HCT116 (cell line): Measurements from ENCODE around the gene CD19. TPM values are rescaled to one million over a fixed set of nuclear protein-coding genes. Genes with fewer than 3 reads are reported as not detected.
A peak's percentile ranks its signal among the peaks of the same experiment; 100 is the strongest.

Experiments used
- ATAC-seq: fragments of 200-7000 bp; cut with Tn5 transposase; 2 replicates; pipeline ENCODE4 v1.9.1; 2020; ENCODE audit warnings: mild to moderate bottlenecking, moderate library complexity
- BruUV-seq: library from RNA; stranded (reverse); fragments of 400-500 nt; replicated peaks from 2 replicates; lab custom pipeline; 2021; lab: Mats Ljungman, UMichigan
- CTCF ChIA-PET: fragments of 300-600 bp; sonication (Branson Sonifier 250); formaldehyde crosslinking; loops from one replicate; lab custom pipeline; 2021; ENCODE audit warnings: antibody characterized with exemption; lab: Charles Lee
- POLR2A ChIA-PET: fragments of 300-600, 350-600 bp; sonication (Branson Sonifier 250); formaldehyde crosslinking; loops from one replicate; lab custom pipeline; 2021; ENCODE audit warnings: antibody characterized with exemption; lab: Charles Lee
- RAD21 ChIA-PET, 2 experiments: fragments of 300-600 bp; sonication (Branson Sonifier 250); formaldehyde crosslinking; loops; one replicate each; lab custom pipeline; 2023; ENCODE audit warnings: low total read pairs in 2 of 2; ENCODE audit not compliant: uncharacterized antibody in 2 of 2, unreplicated experiment in 2 of 2, low non-redundant PET in 1 of 2; lab: Charles Lee
- DNase-seq: peaks from one replicate; pipeline ENCODE4 v3.0.0-alpha.2; 2010; ENCODE audit warnings: low read depth, low spot score
- H2AFZ ChIP-seq: fragments of 200-600 bp; shearing (Covaris generic), sonication (generic); 2 replicates; pipeline ENCODE4 v1.6.1; 2017; ENCODE audit warnings: low read depth, mixed run types, mixed read lengths, antibody characterized with exemption, low read length; ENCODE audit not compliant: poor library complexity, severe bottlenecking
- H3K27ac ChIP-seq: 2 replicates; pipeline ENCODE4 v1.5.1; 2012; ENCODE audit warnings: low read depth, low read length
- H3K27me3 ChIP-seq: fragments of 200-600 bp; sonication (generic); 2 replicates; pipeline ENCODE4 v1.6.1; 2016; ENCODE audit warnings: mixed run types, low read length, mixed read lengths; ENCODE audit not compliant: insufficient read depth
- H3K36me3 ChIP-seq, 2 experiments: fragments of 200-500 bp in 1 of 2; fragments of 200-600 bp in 1 of 2; sonication (Bioruptor generic) in 1 of 2; sonication (generic) in 1 of 2; 2 replicates each; pipeline versions ENCODE4 v1.5.1 to v1.6.1; 2014 to 2016; ENCODE audit warnings: low read length in 2 of 2, inconsistent platforms in 1 of 2, mixed read lengths in 1 of 2, mixed run types in 1 of 2; ENCODE audit not compliant: insufficient read depth in 2 of 2, control insufficient read depth in 1 of 2
- H3K4me1 ChIP-seq, 2 experiments: fragments of 200-600 bp in 1 of 2; sonication (generic) in 1 of 2; 2 replicates each; pipeline versions ENCODE4 v1.5.1 to v1.6.1; 2012 to 2017; ENCODE audit warnings: low read length in 2 of 2, inconsistent platforms in 1 of 2, mild to moderate bottlenecking in 1 of 2, mixed read lengths in 1 of 2, mixed run types in 1 of 2, moderate library complexity in 1 of 2; ENCODE audit not compliant: insufficient read depth in 2 of 2, control insufficient read depth in 1 of 2
- H3K4me2 ChIP-seq: fragments of 200-600 bp; sonication (generic); 2 replicates; pipeline ENCODE4 v1.6.1; 2017; ENCODE audit warnings: mixed run types, low read length, mixed read lengths
- H3K4me3 ChIP-seq, 2 experiments: fragments of 200-600 bp in 1 of 2; sonication (generic) in 1 of 2; replicated peaks in 1 of 2; 2 replicates each; pipeline ENCODE4 v1.5.1; 2011 to 2016; ENCODE audit warnings: low read length in 2 of 2, control low read depth in 1 of 2, low read depth in 1 of 2, mild to moderate bottlenecking in 1 of 2, mixed read lengths in 1 of 2, mixed run types in 1 of 2
- H3K79me2 ChIP-seq: fragments of 200-600 bp; sonication (generic); 2 replicates; pipeline ENCODE4 v1.6.1; 2017; ENCODE audit warnings: mild to moderate bottlenecking, mixed run types, low read length, moderate library complexity, mixed read lengths; ENCODE audit not compliant: insufficient read depth
- H3K9ac ChIP-seq: fragments of 200-600 bp; sonication (generic); 2 replicates; pipeline ENCODE4 v1.6.1; 2016; ENCODE audit warnings: low read length, mixed read lengths
- H3K9me2 ChIP-seq: fragments of 200-600 bp; sonication (generic), shearing (Covaris generic); 2 replicates; pipeline ENCODE4 v1.6.1; 2017; ENCODE audit warnings: mixed run types, mild to moderate bottlenecking, moderate library complexity; ENCODE audit not compliant: insufficient read depth
- H3K9me3 ChIP-seq, 2 experiments: fragments of 200-500 bp in 1 of 2; fragments of 200-600 bp in 1 of 2; sonication (Bioruptor generic) in 1 of 2; sonication (generic) in 1 of 2; 2 replicates each; pipeline ENCODE4 v1.6.1; 2014 to 2017; ENCODE audit warnings: low read length in 2 of 2, mixed read lengths in 2 of 2, inconsistent platforms in 1 of 2, low read depth in 1 of 2, mild to moderate bottlenecking in 1 of 2, mixed run types in 1 of 2, moderate library complexity in 1 of 2; ENCODE audit not compliant: control insufficient read depth in 1 of 2, insufficient read depth in 1 of 2
- H4K20me1 ChIP-seq: fragments of 200-600 bp; sonication (generic), shearing (Covaris generic); 2 replicates; pipeline ENCODE4 v1.6.1; 2017; ENCODE audit warnings: mixed run types, mild to moderate bottlenecking, moderate library complexity; ENCODE audit not compliant: insufficient read depth
- EGR1 ChIP-seq: IDR thresholded peaks from 2 replicates; pipeline ENCODE4 v1.6.1; 2012; ENCODE audit warnings: low read depth
- ELF1 ChIP-seq: IDR thresholded peaks from 2 replicates; pipeline ENCODE4 v1.6.1; 2012; ENCODE audit warnings: low read depth, borderline replicate concordance
- EZH2 ChIP-seq: fragments of 200-600 bp; sonication (generic); IDR thresholded peaks from 2 replicates; pipeline ENCODE4 v1.6.1; 2017; ENCODE audit warnings: antibody characterized with exemption, mixed run types
- FOSL1 ChIP-seq: IDR thresholded peaks from 2 replicates; pipeline ENCODE4 v1.6.1; 2012; ENCODE audit warnings: low read depth
- JUND ChIP-seq: IDR thresholded peaks from 2 replicates; pipeline ENCODE4 v1.6.1; 2012
- POLR2AphosphoS5 ChIP-seq: IDR thresholded peaks from 2 replicates; pipeline ENCODE4 v1.6.1; 2011; ENCODE audit warnings: mild to moderate bottlenecking, low read depth, low read length, moderate library complexity
- RAD21 ChIP-seq: IDR thresholded peaks from 2 replicates; pipeline ENCODE4 v1.6.1; 2012; ENCODE audit warnings: low read depth, mild to moderate bottlenecking
- SIN3A ChIP-seq: IDR thresholded peaks from 2 replicates; pipeline ENCODE4 v1.6.1; 2012; ENCODE audit warnings: low read depth
- SP1 ChIP-seq: IDR thresholded peaks from 2 replicates; pipeline ENCODE4 v1.6.1; 2012; ENCODE audit warnings: low read depth
- YY1 ChIP-seq: IDR thresholded peaks from 2 replicates; pipeline ENCODE4 v1.6.1; 2011; ENCODE audit warnings: low read length, low read depth, moderate library complexity, mild to moderate bottlenecking; ENCODE audit not compliant: insufficient replicate concordance; ENCODE audit errors: extremely low read depth
- ZBTB33 ChIP-seq: IDR thresholded peaks from 2 replicates; pipeline ENCODE4 v1.6.1; 2011; ENCODE audit warnings: mild to moderate bottlenecking, low read length, moderate library complexity; ENCODE audit not compliant: insufficient replicate concordance; ENCODE audit errors: extremely low read depth
- ZNF274 ChIP-seq: fragments of 200-500 bp; sonication (Bioruptor generic); IDR thresholded peaks from 2 replicates; pipeline ENCODE4 v1.6.1; 2014; ENCODE audit warnings: mild to moderate bottlenecking, low read depth, low read length, inconsistent platforms
- intact Hi-C: fragments of 100-400 bp; cut with micrococcal nuclease; formaldehyde crosslinking; loops from 2 replicates; pipeline ENCODE4 v1.10.0; 2022
- total RNA-seq: library from RNA; stranded (reverse); gene quantifications from one replicate; pipeline ENCODE4 v1.2.1, GENCODE V29; 2021; ENCODE audit not compliant: unreplicated experiment
- TF ChIP-seq, protein P1 (sequence below): IDR thresholded peaks from 2 replicates; pipeline ENCODE4 v1.6.1; 2012; ENCODE audit warnings: low read depth
- TF ChIP-seq, protein P2 (sequence below): IDR thresholded peaks from 2 replicates; pipeline ENCODE4 v1.6.1; 2012

The CD19 gene
- total RNA-seq, 1 experiment from 2014 or later, result 0.27 TPM

GRCh38 chr16:28924762-28925385, 6.9 kb upstream of the CD19 start, which contains the start of gene RABEP2:
Gene RABEP2, minus strand, starts transcription at chr16:28925238. Its CDS starts 75 bp downstream, at chr16:28925163.
- peaks cover 7 to 20% of the 10 kb centered on the region in 2 experiments for H3K4me1 ChIP-seq
- H3K9me3 ChIP-seq, result no peaks in the 10 kb centered on the region
- H3K27me3 ChIP-seq, result no peaks in the 10 kb centered on the region
- peak within 1 kb of the TSS; percentile 78 for H2AFZ ChIP-seq
- ATAC-seq, result peak; percentile 88
- no TSS peak for BruUV-seq
- no peaks in the 10 kb centered on the region for H3K9me2 ChIP-seq
- TF ChIP-seq ZNF274 (no peak), POLR2AphosphoS5 (no peak), ELF1 (peak; percentile 94), ZBTB33 (no peak), SP1 (peak; percentile 57; the same call in 1 of the 2 replicates), YY1 (peak; percentile 39), EGR1 (peak; percentile 77), RAD21 (no peak), SIN3A (no peak), FOSL1 (no peak), JUND (no peak), EZH2 (no peak)
- TF ChIP-seq, protein P1, sequence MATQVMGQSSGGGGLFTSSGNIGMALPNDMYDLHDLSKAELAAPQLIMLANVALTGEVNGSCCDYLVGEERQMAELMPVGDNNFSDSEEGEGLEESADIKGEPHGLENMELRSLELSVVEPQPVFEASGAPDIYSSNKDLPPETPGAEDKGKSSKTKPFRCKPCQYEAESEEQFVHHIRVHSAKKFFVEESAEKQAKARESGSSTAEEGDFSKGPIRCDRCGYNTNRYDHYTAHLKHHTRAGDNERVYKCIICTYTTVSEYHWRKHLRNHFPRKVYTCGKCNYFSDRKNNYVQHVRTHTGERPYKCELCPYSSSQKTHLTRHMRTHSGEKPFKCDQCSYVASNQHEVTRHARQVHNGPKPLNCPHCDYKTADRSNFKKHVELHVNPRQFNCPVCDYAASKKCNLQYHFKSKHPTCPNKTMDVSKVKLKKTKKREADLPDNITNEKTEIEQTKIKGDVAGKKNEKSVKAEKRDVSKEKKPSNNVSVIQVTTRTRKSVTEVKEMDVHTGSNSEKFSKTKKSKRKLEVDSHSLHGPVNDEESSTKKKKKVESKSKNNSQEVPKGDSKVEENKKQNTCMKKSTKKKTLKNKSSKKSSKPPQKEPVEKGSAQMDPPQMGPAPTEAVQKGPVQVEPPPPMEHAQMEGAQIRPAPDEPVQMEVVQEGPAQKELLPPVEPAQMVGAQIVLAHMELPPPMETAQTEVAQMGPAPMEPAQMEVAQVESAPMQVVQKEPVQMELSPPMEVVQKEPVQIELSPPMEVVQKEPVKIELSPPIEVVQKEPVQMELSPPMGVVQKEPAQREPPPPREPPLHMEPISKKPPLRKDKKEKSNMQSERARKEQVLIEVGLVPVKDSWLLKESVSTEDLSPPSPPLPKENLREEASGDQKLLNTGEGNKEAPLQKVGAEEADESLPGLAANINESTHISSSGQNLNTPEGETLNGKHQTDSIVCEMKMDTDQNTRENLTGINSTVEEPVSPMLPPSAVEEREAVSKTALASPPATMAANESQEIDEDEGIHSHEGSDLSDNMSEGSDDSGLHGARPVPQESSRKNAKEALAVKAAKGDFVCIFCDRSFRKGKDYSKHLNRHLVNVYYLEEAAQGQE, result no peak
- TF ChIP-seq, protein P2, sequence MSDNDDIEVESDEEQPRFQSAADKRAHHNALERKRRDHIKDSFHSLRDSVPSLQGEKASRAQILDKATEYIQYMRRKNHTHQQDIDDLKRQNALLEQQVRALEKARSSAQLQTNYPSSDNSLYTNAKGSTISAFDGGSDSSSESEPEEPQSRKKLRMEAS, result peak; percentile 20; the same call in 1 of the 2 replicates
- TF ChIP-seq, all 23 proteins: peak for 5
- DNase-seq, result peak; percentile 92
- intact Hi-C loops, result loop anchor here (1.0 kb wide), 1 partner anchor 21 kb away; no protein-coding TSS in a partner anchor
- RAD21 ChIA-PET, result interaction anchor here in 1 of 2 experiments (0.7 kb wide), 1 partner anchor 78 kb away, joined by 3 read pairs; no protein-coding TSS in a partner anchor
- H4K20me1 ChIP-seq, result no peaks in the 10 kb centered on the region
- H3K79me2 ChIP-seq, result no peaks in the 10 kb centered on the region; the same call in 1 of the 2 replicates
- POLR2A ChIA-PET, result interaction anchor here (0.6 to 1.4 kb wide), 2 partner anchors 62 to 78 kb away, joined by 3 to 5 read pairs; partner anchors contain the start of gene SH2B1
- H3K4me2 ChIP-seq, result peak within 1 kb of the TSS; percentile 100
- CTCF ChIA-PET, result interaction anchor here (1.8 kb wide), 1 partner anchor 20 kb away, joined by 10 read pairs; no protein-coding TSS in a partner anchor
- H3K4me3 ChIP-seq, result peak within 1 kb of the TSS; percentile 60 to 77
- H3K27ac ChIP-seq, result peak within 1 kb of the TSS; percentile 98
- H3K36me3 ChIP-seq, result 0 out of 4 replicates have a peak, but pooled peaks cover 0 to 3% of the 10 kb centered on the region in 2 experiments
- H3K9ac ChIP-seq, result peak within 1 kb of the TSS; percentile 79
